ENCODE data around the gene PAK3. TPM values are rescaled to one million over a fixed set of nuclear protein-coding genes. Genes with fewer than 3 reads are reported as not detected.

The PAK3 gene
- polyA plus RNA-seq, 3 donors = not detected

DNA sequence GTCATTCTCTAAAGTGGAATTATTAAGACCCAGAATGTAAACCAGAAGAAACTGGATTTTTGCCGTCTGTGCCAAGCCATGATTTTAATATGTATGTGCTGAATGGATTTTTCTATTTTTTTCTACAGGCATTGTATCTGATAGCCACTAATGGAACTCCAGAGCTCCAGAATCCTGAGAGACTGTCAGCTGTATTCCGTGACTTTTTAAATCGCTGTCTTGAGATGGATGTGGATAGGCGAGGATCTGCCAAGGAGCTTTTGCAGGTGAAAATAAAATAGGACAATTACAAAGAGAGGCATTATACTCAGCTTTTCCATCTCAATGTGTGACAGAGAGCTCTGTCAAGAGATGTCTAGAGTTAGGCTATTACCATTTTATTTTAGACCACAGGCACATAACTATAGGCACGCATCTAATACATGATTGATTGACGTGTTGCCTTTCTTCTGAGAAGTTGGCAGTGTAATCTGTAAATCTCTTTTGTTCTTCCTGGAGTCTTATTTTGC lies 120.4 kb downstream of the PAK3 start:
- no peaks in the 10 kb centered on the region for H3K79me2 ChIP-seq (ENCODE audit: insufficient read depth, low read length)
- H3K4me1 ChIP-seq (ENCODE audit: control insufficient read depth in 1 of 2, insufficient read depth in 2 of 2, low read length in 2 of 2) = no peaks in the 10 kb centered on the region
- H4K20me1 ChIP-seq (ENCODE audit: insufficient read depth, low read length) = no peaks in the 10 kb centered on the region
- H3K4me3 Mint-ChIP-seq = no peak overlapping the region
- no peaks in the 10 kb centered on the region for H3K36me3 Mint-ChIP-seq
- H3K4me1 Mint-ChIP-seq = no peaks in the 10 kb centered on the region
- H3K4me3 ChIP-seq (replicated peaks in 1 of 3; ENCODE audit: low read depth in 2 of 3, low read length in 3 of 3) = no peak overlapping the region
- H2AFZ ChIP-seq (ENCODE audit: insufficient read depth, low read depth, low read length, poor library complexity, severe bottlenecking) = no peak overlapping the region
- no peaks in the 10 kb centered on the region for H3K9me3 ChIP-seq (replicated peaks in 1 of 2; ENCODE audit: control insufficient read depth in 1 of 2, insufficient read depth in 1 of 2, low read length in 2 of 2)
- no peak overlapping the region for H3K27ac Mint-ChIP-seq
- no peak overlapping the region for H3K4me2 ChIP-seq (replicated peaks; ENCODE audit: extremely low read depth, low read length, poor library complexity, severe bottlenecking)
- intact Hi-C loops (cut with micrococcal nuclease) = no loop called here
- peaks cover 0 to 3% of the 10 kb centered on the region in 2 donors for H3K27me3 ChIP-seq (ENCODE audit: control insufficient read depth in 2 of 2, insufficient read depth in 2 of 2, low read length in 2 of 2)
- no peak overlapping the region for H3K9ac ChIP-seq (ENCODE audit: insufficient read depth, low read length, poor library complexity, severe bottlenecking)
- H3K36me3 ChIP-seq (replicated peaks in 1 of 2; ENCODE audit: control insufficient read depth in 1 of 2, insufficient read depth in 2 of 2, low read length in 2 of 2) = no peaks in the 10 kb centered on the region
- DNase-seq = no peak
- TF ChIP-seq, protein P1, sequence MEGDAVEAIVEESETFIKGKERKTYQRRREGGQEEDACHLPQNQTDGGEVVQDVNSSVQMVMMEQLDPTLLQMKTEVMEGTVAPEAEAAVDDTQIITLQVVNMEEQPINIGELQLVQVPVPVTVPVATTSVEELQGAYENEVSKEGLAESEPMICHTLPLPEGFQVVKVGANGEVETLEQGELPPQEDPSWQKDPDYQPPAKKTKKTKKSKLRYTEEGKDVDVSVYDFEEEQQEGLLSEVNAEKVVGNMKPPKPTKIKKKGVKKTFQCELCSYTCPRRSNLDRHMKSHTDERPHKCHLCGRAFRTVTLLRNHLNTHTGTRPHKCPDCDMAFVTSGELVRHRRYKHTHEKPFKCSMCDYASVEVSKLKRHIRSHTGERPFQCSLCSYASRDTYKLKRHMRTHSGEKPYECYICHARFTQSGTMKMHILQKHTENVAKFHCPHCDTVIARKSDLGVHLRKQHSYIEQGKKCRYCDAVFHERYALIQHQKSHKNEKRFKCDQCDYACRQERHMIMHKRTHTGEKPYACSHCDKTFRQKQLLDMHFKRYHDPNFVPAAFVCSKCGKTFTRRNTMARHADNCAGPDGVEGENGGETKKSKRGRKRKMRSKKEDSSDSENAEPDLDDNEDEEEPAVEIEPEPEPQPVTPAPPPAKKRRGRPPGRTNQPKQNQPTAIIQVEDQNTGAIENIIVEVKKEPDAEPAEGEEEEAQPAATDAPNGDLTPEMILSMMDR (IDR thresholded peaks at IDR 0.05) = no peak
- no CpG with 5 or more reads among the region's 6 CpGs for WGBS (ENCODE audit: insufficient coverage)
- no peak overlapping the region for H3K27ac ChIP-seq (ENCODE audit: low read depth in 1 of 2, low read length in 2 of 2)
- H3K27me3 Mint-ChIP-seq (ENCODE audit: low read depth in 3 of 3) = peaks cover 2 to 11% (median 2%) of the 10 kb centered on the region in 3 donors
- H3K9me3 Mint-ChIP-seq = no peaks in the 10 kb centered on the region

DNA sequence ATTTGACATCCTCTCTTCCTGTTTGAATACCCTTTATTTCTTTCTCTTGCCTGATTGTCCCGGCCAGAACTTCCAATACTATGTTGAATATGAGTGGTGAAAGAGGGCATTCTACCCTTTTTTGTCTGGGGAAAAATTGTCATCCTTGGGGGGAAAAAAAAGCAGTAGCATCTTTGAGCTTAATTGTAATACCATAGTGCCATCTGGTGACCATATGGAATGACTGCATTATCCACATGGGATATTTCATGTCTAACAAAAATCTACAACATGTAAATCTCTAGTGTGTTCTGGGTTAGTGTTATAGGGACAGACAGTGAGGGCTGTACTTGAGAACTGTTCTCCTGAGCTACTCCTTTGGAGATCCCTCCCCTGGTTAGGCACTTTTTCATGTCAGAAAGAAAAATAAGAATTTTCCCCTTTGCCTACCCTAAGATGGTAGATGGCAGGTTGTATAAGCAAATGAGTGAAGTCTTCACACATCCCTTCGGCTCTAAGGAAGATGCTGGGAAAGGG lies 148.3 kb downstream of the PAK3 start:
- Histone ChIP-seq H3K79me2 (ENCODE audit: insufficient read depth, low read length) (no peaks in the 10 kb centered on the region), H3K4me1 (ENCODE audit: control insufficient read depth in 1 of 2, insufficient read depth in 2 of 2, low read length in 2 of 2) (no peaks in the 10 kb centered on the region), H3K9ac (ENCODE audit: insufficient read depth, low read length, poor library complexity, severe bottlenecking) (no peak overlapping the region), H3K27ac (ENCODE audit: low read depth in 1 of 2, low read length in 2 of 2) (no peak overlapping the region), H3K36me3 (replicated peaks in 1 of 2; ENCODE audit: control insufficient read depth in 1 of 2, insufficient read depth in 2 of 2, low read length in 2 of 2) (no peaks in the 10 kb centered on the region), H3K4me3 (replicated peaks in 1 of 3; ENCODE audit: low read depth in 2 of 3, low read length in 3 of 3) (no peak overlapping the region), H2AFZ (ENCODE audit: insufficient read depth, low read depth, low read length, poor library complexity, severe bottlenecking) (no peak overlapping the region), H3K9me3 (replicated peaks in 1 of 2; ENCODE audit: control insufficient read depth in 1 of 2, insufficient read depth in 1 of 2, low read length in 2 of 2) (no peaks in the 10 kb centered on the region), H3K4me2 (replicated peaks; ENCODE audit: extremely low read depth, low read length, poor library complexity, severe bottlenecking) (no peak overlapping the region), H3K27me3 (ENCODE audit: control insufficient read depth in 2 of 2, insufficient read depth in 2 of 2, low read length in 2 of 2) (no peaks in the 10 kb centered on the region), H4K20me1 (ENCODE audit: insufficient read depth, low read length) (no peaks in the 10 kb centered on the region)
- WGBS (ENCODE audit: insufficient coverage) = no CpG with 5 or more reads among the region's 2 CpGs
- no peaks in the 10 kb centered on the region for H3K36me3 Mint-ChIP-seq
- no peak overlapping the region for H3K27ac Mint-ChIP-seq
- peaks cover 0 to 13% (median 4%) of the 10 kb centered on the region in 3 donors for H3K27me3 Mint-ChIP-seq (ENCODE audit: low read depth in 3 of 3)
- intact Hi-C loops (cut with micrococcal nuclease) = no loop called here
- DNase-seq = no peak
- no peaks in the 10 kb centered on the region for H3K9me3 Mint-ChIP-seq
- H3K4me3 Mint-ChIP-seq = no peak overlapping the region
- TF ChIP-seq, protein P1 (IDR thresholded peaks at IDR 0.05) = no peak
- H3K4me1 Mint-ChIP-seq = no peaks in the 10 kb centered on the region
